H1 (cell line): ENCODE measurements around the gene BCL2L1. TPM values are rescaled to one million over a fixed set of nuclear protein-coding genes. Genes with fewer than 3 reads are reported as not detected.

Experiments used
- CTCF ChIA-PET: fragments of 300-600 bp; sonication (Branson Sonifier 250); formaldehyde crosslinking; loops from one replicate; lab custom pipeline; 2021; ENCODE audit not compliant: partially characterized antibody; lab: Charles Lee
- POLR2A ChIA-PET: fragments of 300-600 bp; sonication (Branson Sonifier 250); formaldehyde crosslinking; loops from one replicate; lab custom pipeline; 2021; ENCODE audit warnings: inconsistent platforms; ENCODE audit not compliant: partially characterized antibody; lab: Charles Lee
- DNase-seq, 2 experiments: peaks; one replicate each; pipeline versions ENCODE4 v3.0.0 to v3.0.0-alpha.2; 2010 to 2022; ENCODE audit warnings: low spot score in 2 of 2, low read depth in 1 of 2, mixed read lengths in 1 of 2
- FAIRE-seq: peaks from 2 replicates; lab custom pipeline; 2011; peaks lifted over from hg19 to GRCh38; lab: Jason Lieb, UNC
- H2AFZ ChIP-seq: 2 replicates; pipeline ENCODE4 v1.8.1; 2012; ENCODE audit warnings: low read length, inconsistent platforms
- H2AK5ac ChIP-seq: 2 replicates; pipeline ENCODE4 v1.6.1; 2013; ENCODE audit warnings: low read depth, low read length
- H2BK120ac ChIP-seq: replicated peaks from 2 replicates; pipeline ENCODE3; 2013; ENCODE audit warnings: low read depth, low read length, inconsistent platforms
- H2BK12ac ChIP-seq: 2 replicates; pipeline ENCODE4 v1.6.1; 2013; ENCODE audit warnings: low read depth, low read length
- H2BK15ac ChIP-seq: 2 replicates; pipeline ENCODE4 v1.6.1; 2013; ENCODE audit warnings: low read length
- H2BK20ac ChIP-seq: 2 replicates; pipeline ENCODE4 v1.6.1; 2013; ENCODE audit warnings: low read length
- H2BK5ac ChIP-seq: 2 replicates; pipeline ENCODE4 v1.6.1; 2013; ENCODE audit warnings: low read depth, low read length
- H3K14ac ChIP-seq: 2 replicates; pipeline ENCODE4 v1.6.1; 2013; ENCODE audit warnings: inconsistent platforms; ENCODE audit not compliant: insufficient read length
- H3K18ac ChIP-seq: 2 replicates; pipeline ENCODE4 v1.6.1; 2013; ENCODE audit warnings: low read length; ENCODE audit errors: extremely low read depth
- H3K23ac ChIP-seq: 2 replicates; pipeline ENCODE4 v1.6.1; 2013; ENCODE audit warnings: inconsistent platforms; ENCODE audit not compliant: insufficient read length
- H3K23me2 ChIP-seq: 2 replicates; pipeline ENCODE4 v1.6.1; 2013; ENCODE audit warnings: low read depth, low read length
- H3K27ac ChIP-seq: 2 replicates; pipeline ENCODE4 v1.6.1; 2011; ENCODE audit warnings: low read depth, low read length, inconsistent platforms
- H3K27me3 ChIP-seq, 4 experiments: replicated peaks in 1 of 4; 1 replicate in 1 of 4; 2 replicates in 3 of 4; pipeline versions ENCODE4 v1.6.1 to v1.8.1; 2011 to 2013; ENCODE audit warnings: low read length in 3 of 4, mild to moderate bottlenecking in 3 of 4, inconsistent platforms in 2 of 4, mixed read lengths in 2 of 4, moderate library complexity in 1 of 4; ENCODE audit not compliant: control insufficient read depth in 3 of 4, insufficient read depth in 3 of 4; ENCODE audit errors: extremely low read depth in 1 of 4
- H3K36me3 ChIP-seq, 4 experiments: 2 replicates each; pipeline versions ENCODE4 v1.6.1 to v1.8.1; 2011 to 2013; ENCODE audit warnings: mild to moderate bottlenecking in 4 of 4, low read length in 3 of 4, moderate library complexity in 2 of 4, control low read depth in 1 of 4, inconsistent platforms in 1 of 4; ENCODE audit not compliant: insufficient read depth in 4 of 4, control insufficient read depth in 2 of 4
- H3K4ac ChIP-seq: replicated peaks from 2 replicates; pipeline ENCODE3; 2013; ENCODE audit warnings: low read length, low read depth, mixed read lengths, inconsistent platforms; ENCODE audit not compliant: insufficient read length
- H3K4me1 ChIP-seq, 4 experiments: replicated peaks in 1 of 4; 1 replicate in 1 of 4; 2 replicates in 3 of 4; pipeline versions ENCODE4 v1.6.1 to v1.8.1; 2011 to 2013; ENCODE audit warnings: low read length in 3 of 4, inconsistent platforms in 2 of 4, mixed read lengths in 1 of 4; ENCODE audit not compliant: insufficient read depth in 4 of 4, control insufficient read depth in 3 of 4
- H3K4me2 ChIP-seq, 2 experiments: 2 replicates each; pipeline versions ENCODE4 v1.6.1 to v1.8.1; 2011 to 2013; ENCODE audit warnings: low read depth in 2 of 2, low read length in 2 of 2, control low read depth in 1 of 2, inconsistent platforms in 1 of 2, mild to moderate bottlenecking in 1 of 2; ENCODE audit not compliant: insufficient read depth in 1 of 2
- H3K4me3 ChIP-seq, 4 experiments: fragments of 200-600, 300-600 bp in 1 of 4; sonication (generic), shearing (Covaris generic), sonication (Bioruptor Twin) in 1 of 4; 2 replicates each; pipeline versions ENCODE4 v1.5.1 to v1.8.1; 2011 to 2016; ENCODE audit warnings: low read length in 4 of 4, low read depth in 3 of 4, control low read depth in 2 of 4, inconsistent platforms in 2 of 4, mild to moderate bottlenecking in 2 of 4, mixed read lengths in 1 of 4, moderate library complexity in 1 of 4; ENCODE audit not compliant: insufficient read depth in 2 of 4; ENCODE audit errors: extremely low read depth in 1 of 4
- H3K56ac ChIP-seq: replicated peaks from 2 replicates; pipeline ENCODE3; 2013; ENCODE audit warnings: low read depth, mild to moderate bottlenecking, mixed read lengths, low read length, inconsistent platforms; ENCODE audit not compliant: insufficient read length
- H3K79me1 ChIP-seq: 2 replicates; pipeline ENCODE4 v1.6.1; 2013; ENCODE audit warnings: low read depth, low read length, control low read depth
- H3K79me2 ChIP-seq, 2 experiments: 2 replicates each; pipeline versions ENCODE4 v1.6.1 to v1.8.1; 2012 to 2013; ENCODE audit warnings: low read length in 2 of 2, mild to moderate bottlenecking in 2 of 2, inconsistent platforms in 1 of 2; ENCODE audit not compliant: insufficient read depth in 2 of 2, control insufficient read depth in 1 of 2
- H3K9ac ChIP-seq, 4 experiments: replicated peaks in 1 of 4; 1 replicate in 1 of 4; 2 replicates in 3 of 4; pipeline versions ENCODE4 v1.6.1 to v1.8.1; 2011 to 2013; ENCODE audit warnings: low read depth in 3 of 4, low read length in 3 of 4, control low read depth in 2 of 4, mild to moderate bottlenecking in 2 of 4, moderate library complexity in 2 of 4, inconsistent platforms in 1 of 4; ENCODE audit errors: extremely low read depth in 1 of 4
- H3K9me3 ChIP-seq, 2 experiments: 2 replicates each; pipeline versions ENCODE4 v1.6.1 to v1.8.1; 2012 to 2013; ENCODE audit warnings: mild to moderate bottlenecking in 2 of 2, moderate library complexity in 2 of 2, control low read depth in 1 of 2, inconsistent platforms in 1 of 2, low read depth in 1 of 2, low read length in 1 of 2, mixed read lengths in 1 of 2; ENCODE audit not compliant: insufficient read depth in 2 of 2
- H4K20me1 ChIP-seq, 2 experiments: replicated peaks in 1 of 2; 2 replicates each; pipeline versions ENCODE3 to v1.8.1; 2011 to 2013; ENCODE audit warnings: inconsistent platforms in 2 of 2, low read length in 2 of 2, mild to moderate bottlenecking in 1 of 2; ENCODE audit not compliant: insufficient read depth in 2 of 2, control insufficient read depth in 1 of 2
- H4K5ac ChIP-seq: 2 replicates; pipeline ENCODE4 v1.6.1; 2013; ENCODE audit warnings: low read length, low read depth, mixed read lengths, inconsistent platforms; ENCODE audit not compliant: insufficient read length
- H4K8ac ChIP-seq: 2 replicates; pipeline ENCODE4 v1.8.0; 2013; ENCODE audit warnings: mild to moderate bottlenecking, moderate library complexity, low read length, inconsistent platforms; ENCODE audit not compliant: insufficient read depth; ENCODE audit errors: extremely low read depth
- H4K91ac ChIP-seq: replicated peaks from 2 replicates; pipeline ENCODE3; 2013; ENCODE audit warnings: low read length, mixed read lengths, inconsistent platforms; ENCODE audit not compliant: insufficient read length
- BCL11A ChIP-seq, 2 experiments: IDR thresholded peaks; one replicate each; pipeline ENCODE4 v1.6.1; 2011; ENCODE audit warnings: low read depth in 2 of 2, low read length in 2 of 2, mild to moderate bottlenecking in 2 of 2
- CHD2 ChIP-seq: IDR thresholded peaks from 2 replicates; pipeline ENCODE4 v1.6.1; 2012; ENCODE audit warnings: low read length, improper control_type of control experiment
- WGBS, 2 experiments: shearing (Covaris generic) in 1 of 2; methylation state at CpG; one replicate each; pipeline versions ENCODE4 v1.1.6 to v1.1.7; 2013 to 2015; ENCODE audit warnings: low lambda C conversion rate in 2 of 2, mixed read lengths in 2 of 2, inconsistent platforms in 1 of 2, low coverage in 1 of 2, missing lambda C conversion rate in 1 of 2; ENCODE audit not compliant: insufficient replicate concordance in 2 of 2, insufficient coverage in 1 of 2, insufficient read length in 1 of 2; ENCODE audit errors: extremely low coverage in 1 of 2, missing lambda C conversion rate in 1 of 2; 5-methylcytosine and 5-hydroxymethylcytosine counted together
- polyA plus RNA-seq, 7 experiments: library from polyadenylated mRNA; depleted of rRNA in 3 of 7; stranded (reverse) in 5 of 7; unstranded in 2 of 7; fragments of >200 nt in 5 of 7; fragments of 200-250 nt in 2 of 7; gene quantifications; 1 replicate in 5 of 7; 2 replicates in 1 of 7; 4 replicates in 1 of 7; pipeline versions ENCODE4 v1.2.1 to v1.2.3, GENCODE V29; 2011 to 2013; ENCODE audit warnings: missing spikeins in 2 of 7, mixed read lengths in 2 of 7
- total RNA-seq: library from RNA; stranded (reverse); fragmentation: NEBNext Ultra II Directional; extraction: Animal tissue kit (Norgen Biotek cat#: 25700); gene quantifications from 2 replicates; pipeline ENCODE4 v1.2.1, GENCODE V29; 2021

BCL2L1 gene
- total and polyA plus RNA-seq, 2 of the 8 experiments (the other 6 are each of a cell fraction or from before 2014, with no cell fraction given): 64.9 to 66.1 TPM

- no peak overlapping the region for H2BK120ac ChIP-seq
- FAIRE-seq: no peak
- no peak overlapping the region; the same call in 1 of the 2 replicates for H2BK5ac ChIP-seq
- no peak for DNase-seq
- H3K4me1 ChIP-seq: peaks cover 3 to 10% (median 7%) of the 10 kb centered on the region in 4 experiments; a peak in 6 of 7 replicates
- ChIA-PET POLR2A (interaction anchor here (0.9 to 2.2 kb wide), 5 partner anchors 9 to 37 kb away, joined by 3 to 7 read pairs (median 4); no protein-coding TSS in a partner anchor), CTCF (interaction anchor here (1.0 to 6.6 kb wide), 3 partner anchors 21 to 49 kb away, joined by 4 to 42 read pairs (median 16); partner anchors contain the start of gene BCL2L1)
- H3K9me3 ChIP-seq: no peaks in the 10 kb centered on the region
- H3K9ac ChIP-seq: no peak overlapping the region
- H3K4ac ChIP-seq: no peak overlapping the region
- H2BK12ac ChIP-seq: no peak overlapping the region
- peaks cover 8% of the 10 kb centered on the region; the same call in 1 of the 2 replicates for H3K79me1 ChIP-seq
- H4K20me1 ChIP-seq: no peaks in the 10 kb centered on the region
- H4K91ac ChIP-seq: no peak overlapping the region
- no peak overlapping the region for H3K4me2 ChIP-seq
- H3K14ac ChIP-seq: no peak overlapping the region
- H3K4me3 ChIP-seq: no peak overlapping the region
- H3K27me3 ChIP-seq: no peaks in the 10 kb centered on the region
- H2AFZ ChIP-seq: no peak overlapping the region
- no peaks in the 10 kb centered on the region for H3K23me2 ChIP-seq
- H4K8ac ChIP-seq: no peak overlapping the region
- no peak overlapping the region for H3K27ac ChIP-seq
- H2AK5ac ChIP-seq: no peak overlapping the region
- H3K36me3 ChIP-seq: peaks cover 0 to 5% (median under 1%) of the 10 kb centered on the region in 4 experiments; a peak in 3 of 8 replicates
- peaks cover 0 to 23% of the 10 kb centered on the region in 2 experiments; a peak in 2 of 4 replicates for H3K79me2 ChIP-seq
- H3K56ac ChIP-seq: no peak overlapping the region
- H3K18ac ChIP-seq: no peak overlapping the region
- no peak overlapping the region for H3K23ac ChIP-seq
- H2BK15ac ChIP-seq: no peak overlapping the region
- 88% methylated on average over 2 of the region's 2 CpGs; no CpG with 5 or more reads in 1 of the 2 experiments for WGBS, 2 experiments
- no peak overlapping the region for H2BK20ac ChIP-seq
- H4K5ac ChIP-seq: no peak overlapping the region
- TF ChIP-seq BCL11A (IDR thresholded peaks at IDR 0.05; ENCODE audit: low read depth in 2 of 2, low read length in 2 of 2) (no peak), CHD2 (no peak)
Observed at GRCh38 chr20:31682927-31683326, 39.7 kb downstream of the BCL2L1 start.
